ENCODE results near the gene CLSTN1.

Gene CLSTN1

GRCh38 chr1:9838946-9839345 is 15.2 kb upstream of the CLSTN1 start:
- Histone ChIP-seq H3K27me3 (ENCODE audit: insufficient read depth, insufficient read length) (peaks cover 2% of the 10 kb centered on the region), H3K9ac (ENCODE audit: insufficient read length, low read depth) (no peak overlapping the region), H3K36me3 (ENCODE audit: insufficient read depth, insufficient read length, low read length) (no peaks in the 10 kb centered on the region), H3K4me1 (ENCODE audit: insufficient read depth, insufficient read length) (peaks cover 19% of the 10 kb centered on the region), H3K9me3 (ENCODE audit: insufficient read depth, low read length) (peaks cover 9% of the 10 kb centered on the region; the same call in 1 of the 2 replicates), H3K4me3 (ENCODE audit: insufficient read length, low read depth) (no peak overlapping the region)
- no peak for DNase-seq (ENCODE audit: low read depth, low spot score)
- TF ChIP-seq ZNF274 (IDR thresholded peaks at IDR 0.05; ENCODE audit: low read depth, low read length): no peak
- no peak for TF ChIP-seq YY1 (IDR thresholded peaks at IDR 0.05; ENCODE audit: insufficient read depth, insufficient read length)
- TF ChIP-seq SUZ12 (IDR thresholded peaks at IDR 0.05; ENCODE audit: extremely low read depth, insufficient read depth, insufficient read length): no peak

GRCh38 chr1:9836632-9836960 is 12.8 kb upstream of the CLSTN1 start:
- no peak for DNase-seq (ENCODE audit: low read depth, low spot score)
- H3K36me3 ChIP-seq (ENCODE audit: insufficient read depth, insufficient read length, low read length): no peaks in the 10 kb centered on the region

GRCh38 chr1:9835758-9836631 is 12.2 kb upstream of the CLSTN1 start:
- Histone ChIP-seq H3K9ac (ENCODE audit: insufficient read length, low read depth) (peak overlapping the region; percentile 46), H3K9me3 (ENCODE audit: insufficient read depth, low read length) (0 out of 2 replicates have a peak, but pooled peaks cover under 1% of the 10 kb centered on the region), H3K27me3 (ENCODE audit: insufficient read depth, insufficient read length) (no peaks in the 10 kb centered on the region), H3K4me1 (ENCODE audit: insufficient read depth, insufficient read length) (peaks cover 12% of the 10 kb centered on the region), H3K36me3 (ENCODE audit: insufficient read depth, insufficient read length, low read length) (no peaks in the 10 kb centered on the region), H3K4me3 (ENCODE audit: insufficient read length, low read depth) (no peak overlapping the region)
- DNase-seq (ENCODE audit: low read depth, low spot score): peak; percentile 49
- TF ChIP-seq YY1 (IDR thresholded peaks at IDR 0.05; ENCODE audit: insufficient read depth, insufficient read length) (no peak), ZNF274 (IDR thresholded peaks at IDR 0.05; ENCODE audit: low read depth, low read length) (no peak), SUZ12 (IDR thresholded peaks at IDR 0.05; ENCODE audit: extremely low read depth, insufficient read depth, insufficient read length) (no peak)

More at GRCh38 chr1:9836632-9836960, 12.8 kb upstream of the CLSTN1 start:
- H3K27me3 ChIP-seq (ENCODE audit: insufficient read depth, insufficient read length): peaks cover 2% of the 10 kb centered on the region
- peaks cover 6% of the 10 kb centered on the region; the same call in 1 of the 2 replicates for H3K9me3 ChIP-seq (ENCODE audit: insufficient read depth, low read length)
- TF ChIP-seq YY1 (IDR thresholded peaks at IDR 0.05; ENCODE audit: insufficient read depth, insufficient read length) (no peak), ZNF274 (IDR thresholded peaks at IDR 0.05; ENCODE audit: low read depth, low read length) (no peak), SUZ12 (IDR thresholded peaks at IDR 0.05; ENCODE audit: extremely low read depth, insufficient read depth, insufficient read length) (no peak)
- no peak overlapping the region for H3K4me3 ChIP-seq (ENCODE audit: insufficient read length, low read depth)
- peaks cover 12% of the 10 kb centered on the region for H3K4me1 ChIP-seq (ENCODE audit: insufficient read depth, insufficient read length)
- no peak overlapping the region for H3K9ac ChIP-seq (ENCODE audit: insufficient read length, low read depth)

GRCh38 chr1:9835404-9835757 is 11.6 kb upstream of the CLSTN1 start:
- Histone ChIP-seq H3K4me1 (ENCODE audit: insufficient read depth, insufficient read length) (peaks cover 12% of the 10 kb centered on the region), H3K9me3 (ENCODE audit: insufficient read depth, low read length) (no peaks in the 10 kb centered on the region), H3K4me3 (ENCODE audit: insufficient read length, low read depth) (no peak overlapping the region), H3K9ac (ENCODE audit: insufficient read length, low read depth) (peak overlapping the region; percentile 61), H3K27me3 (ENCODE audit: insufficient read depth, insufficient read length) (no peaks in the 10 kb centered on the region), H3K36me3 (ENCODE audit: insufficient read depth, insufficient read length, low read length) (no peaks in the 10 kb centered on the region)
- no peak for TF ChIP-seq SUZ12 (IDR thresholded peaks at IDR 0.05; ENCODE audit: extremely low read depth, insufficient read depth, insufficient read length)
- no peak for TF ChIP-seq ZNF274 (IDR thresholded peaks at IDR 0.05; ENCODE audit: low read depth, low read length)
- no peak for TF ChIP-seq YY1 (IDR thresholded peaks at IDR 0.05; ENCODE audit: insufficient read depth, insufficient read length)
- no peak for DNase-seq (ENCODE audit: low read depth, low spot score)

GRCh38 chr1:9833632-9834031 is 9.9 kb upstream of the CLSTN1 start:
- no peaks in the 10 kb centered on the region for H3K27me3 ChIP-seq (ENCODE audit: insufficient read depth, insufficient read length)
- no peak for DNase-seq (ENCODE audit: low read depth, low spot score)
- H3K36me3 ChIP-seq (ENCODE audit: insufficient read depth, insufficient read length, low read length): no peaks in the 10 kb centered on the region
- H3K9ac ChIP-seq (ENCODE audit: insufficient read length, low read depth): no peak overlapping the region
- peaks cover 12% of the 10 kb centered on the region for H3K4me1 ChIP-seq (ENCODE audit: insufficient read depth, insufficient read length)
- no peak overlapping the region for H3K4me3 ChIP-seq (ENCODE audit: insufficient read length, low read depth)
- no peaks in the 10 kb centered on the region for H3K9me3 ChIP-seq (ENCODE audit: insufficient read depth, low read length)
- no peak for TF ChIP-seq YY1 (IDR thresholded peaks at IDR 0.05; ENCODE audit: insufficient read depth, insufficient read length)
- TF ChIP-seq ZNF274 (IDR thresholded peaks at IDR 0.05; ENCODE audit: low read depth, low read length): no peak
- TF ChIP-seq SUZ12 (IDR thresholded peaks at IDR 0.05; ENCODE audit: extremely low read depth, insufficient read depth, insufficient read length): no peak

- TF ChIP-seq SUZ12 (IDR thresholded peaks at IDR 0.05; ENCODE audit: extremely low read depth, insufficient read depth, insufficient read length) (no peak), ZNF274 (IDR thresholded peaks at IDR 0.05; ENCODE audit: low read depth, low read length) (no peak)
- H3K9me3 ChIP-seq (ENCODE audit: insufficient read depth, low read length): no peaks in the 10 kb centered on the region
- no peak for DNase-seq (ENCODE audit: low read depth, low spot score)
- no peak overlapping the region for H3K4me3 ChIP-seq (ENCODE audit: insufficient read length, low read depth)
- H3K9ac ChIP-seq (ENCODE audit: insufficient read length, low read depth): no peak overlapping the region
- peaks cover 4% of the 10 kb centered on the region for H3K27me3 ChIP-seq (ENCODE audit: insufficient read depth, insufficient read length)
- H3K36me3 ChIP-seq (ENCODE audit: insufficient read depth, insufficient read length, low read length): no peaks in the 10 kb centered on the region
- peaks cover 14% of the 10 kb centered on the region for H3K4me1 ChIP-seq (ENCODE audit: insufficient read depth, insufficient read length)
Measured at GRCh38 chr1:9827558-9828185, 3.9 kb upstream of the CLSTN1 start.

- Histone ChIP-seq H3K4me1 (ENCODE audit: insufficient read depth, insufficient read length) (peaks cover 14% of the 10 kb centered on the region), H3K4me3 (ENCODE audit: insufficient read length, low read depth) (no peak overlapping the region), H3K9ac (ENCODE audit: insufficient read length, low read depth) (no peak overlapping the region), H3K9me3 (ENCODE audit: insufficient read depth, low read length) (no peaks in the 10 kb centered on the region), H3K27me3 (ENCODE audit: insufficient read depth, insufficient read length) (peaks cover 4% of the 10 kb centered on the region), H3K36me3 (ENCODE audit: insufficient read depth, insufficient read length, low read length) (no peaks in the 10 kb centered on the region)
- no peak for DNase-seq (ENCODE audit: low read depth, low spot score)
- TF ChIP-seq YY1 (IDR thresholded peaks at IDR 0.05; ENCODE audit: insufficient read depth, insufficient read length): no peak
- TF ChIP-seq SUZ12 (IDR thresholded peaks at IDR 0.05; ENCODE audit: extremely low read depth, insufficient read depth, insufficient read length): no peak
- no peak for TF ChIP-seq ZNF274 (IDR thresholded peaks at IDR 0.05; ENCODE audit: low read depth, low read length)
Measured at GRCh38 chr1:9826616-9827015, 2.9 kb upstream of the CLSTN1 start.
